ENCODE results near the gene SNX8.

Gene SNX8

DNA sequence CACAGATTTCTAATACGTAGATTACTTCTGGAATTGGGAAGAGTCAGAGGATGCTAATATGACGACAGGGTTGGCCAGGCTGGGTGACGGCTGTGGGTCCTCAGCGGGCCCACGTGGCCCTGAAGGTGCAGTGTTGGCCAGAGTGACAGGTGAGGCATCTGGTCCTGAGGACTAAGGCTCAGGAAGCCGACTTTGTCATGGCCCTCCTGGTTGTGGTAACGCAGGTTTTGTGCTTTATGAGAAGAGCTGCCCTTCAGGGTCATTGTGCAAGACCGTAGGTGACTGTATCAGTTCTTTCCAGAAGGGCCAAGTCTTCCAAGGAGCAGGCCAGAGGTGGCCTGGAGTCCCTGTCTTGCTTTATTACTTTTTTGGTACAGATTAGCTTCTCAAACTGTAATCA lies 42.9 kb upstream of the SNX8 start:
- no peak overlapping the region for H3K4me3 ChIP-seq (ENCODE audit: insufficient read length, low read depth)

DNA sequence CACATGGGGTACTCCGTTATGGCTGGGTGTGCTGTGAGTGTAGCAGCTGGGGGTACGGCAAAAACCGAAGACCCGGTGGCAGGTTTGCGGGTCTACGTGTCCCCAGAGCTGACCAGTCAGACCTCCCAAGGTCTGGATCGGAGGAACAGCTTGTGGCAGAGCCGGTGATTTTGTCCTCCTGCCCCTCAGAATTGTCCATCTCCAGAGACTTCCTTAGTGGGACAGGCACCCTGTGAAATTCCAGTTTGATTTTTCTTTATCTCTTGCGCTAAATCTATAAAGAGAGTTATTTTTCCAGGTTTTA lies 41.4 kb upstream of the SNX8 start:
- TF ChIP-seq YY1 (IDR thresholded peaks at IDR 0.05; ENCODE audit: insufficient read depth, insufficient read length) (no peak), ZNF274 (IDR thresholded peaks at IDR 0.05; ENCODE audit: low read depth, low read length) (no peak), SUZ12 (IDR thresholded peaks at IDR 0.05; ENCODE audit: extremely low read depth, insufficient read depth, insufficient read length) (no peak)
- no peak for DNase-seq (ENCODE audit: low read depth, low spot score)
- peaks cover 4% of the 10 kb centered on the region for H3K4me1 ChIP-seq (ENCODE audit: insufficient read depth, insufficient read length)
- H3K27me3 ChIP-seq (ENCODE audit: insufficient read depth, insufficient read length), result no peaks in the 10 kb centered on the region
- peak overlapping the region; percentile 97 for H3K9ac ChIP-seq (ENCODE audit: insufficient read length, low read depth)
- H3K9me3 ChIP-seq (ENCODE audit: insufficient read depth, low read length), result no peaks in the 10 kb centered on the region
- peaks cover 67% of the 10 kb centered on the region for H3K36me3 ChIP-seq (ENCODE audit: insufficient read depth, insufficient read length, low read length)
- H3K4me3 ChIP-seq (ENCODE audit: insufficient read length, low read depth), result peak overlapping the region; percentile 99

More for the DNA sequence above, 42.9 kb upstream of the SNX8 start:
- Histone ChIP-seq H3K4me1 (ENCODE audit: insufficient read depth, insufficient read length) (peaks cover 4% of the 10 kb centered on the region), H3K36me3 (ENCODE audit: insufficient read depth, insufficient read length, low read length) (peaks cover 67% of the 10 kb centered on the region), H3K27me3 (ENCODE audit: insufficient read depth, insufficient read length) (no peaks in the 10 kb centered on the region), H3K9me3 (ENCODE audit: insufficient read depth, low read length) (no peaks in the 10 kb centered on the region), H3K9ac (ENCODE audit: insufficient read length, low read depth) (no peak overlapping the region)
- no peak for TF ChIP-seq ZNF274 (IDR thresholded peaks at IDR 0.05; ENCODE audit: low read depth, low read length)
- no peak for TF ChIP-seq SUZ12 (IDR thresholded peaks at IDR 0.05; ENCODE audit: extremely low read depth, insufficient read depth, insufficient read length)
- no peak for TF ChIP-seq YY1 (IDR thresholded peaks at IDR 0.05; ENCODE audit: insufficient read depth, insufficient read length)
- DNase-seq (ENCODE audit: low read depth, low spot score), result no peak

DNA sequence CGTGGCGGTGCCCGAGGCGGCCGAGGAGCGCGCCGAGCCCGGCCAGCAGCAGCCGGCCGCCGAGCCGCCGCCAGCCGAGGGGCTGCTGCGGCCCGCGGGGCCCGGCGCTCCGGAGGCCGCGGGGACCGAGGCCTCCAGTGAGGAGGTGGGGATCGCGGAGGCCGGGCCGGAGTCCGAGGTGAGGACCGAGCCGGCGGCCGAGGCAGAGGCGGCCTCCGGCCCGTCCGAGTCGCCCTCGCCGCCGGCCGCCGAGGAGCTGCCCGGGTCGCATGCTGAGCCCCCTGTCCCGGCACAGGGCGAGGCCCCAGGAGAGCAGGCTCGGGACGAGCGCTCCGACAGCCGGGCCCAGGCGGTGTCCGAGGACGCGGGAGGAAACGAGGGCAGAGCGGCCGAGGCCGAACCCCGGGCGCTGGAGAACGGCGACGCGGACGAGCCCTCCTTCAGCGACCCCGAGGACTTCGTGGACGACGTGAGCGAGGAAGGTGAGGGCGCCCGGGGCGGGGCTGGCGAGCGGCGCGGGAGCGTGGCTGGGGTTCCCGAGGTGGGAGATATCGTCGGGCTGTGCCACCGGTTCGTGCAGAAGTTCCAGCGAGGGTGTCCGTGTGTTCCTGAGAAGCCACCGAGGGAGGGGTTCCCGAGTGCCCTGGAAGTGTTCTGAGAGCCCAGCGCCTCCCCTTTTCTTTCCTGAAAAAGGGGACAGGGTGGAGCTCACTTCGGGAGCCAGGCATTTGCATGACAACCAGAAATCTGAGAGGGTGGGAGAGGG lies 40.9 kb upstream of the SNX8 start:
- no peak for TF ChIP-seq YY1 (IDR thresholded peaks at IDR 0.05; ENCODE audit: insufficient read depth, insufficient read length)
- no peak for TF ChIP-seq SUZ12 (IDR thresholded peaks at IDR 0.05; ENCODE audit: extremely low read depth, insufficient read depth, insufficient read length)
- TF ChIP-seq ZNF274 (IDR thresholded peaks at IDR 0.05; ENCODE audit: low read depth, low read length), result no peak
- no peak for DNase-seq (ENCODE audit: low read depth, low spot score)
- Histone ChIP-seq H3K9me3 (ENCODE audit: insufficient read depth, low read length) (no peaks in the 10 kb centered on the region), H3K4me1 (ENCODE audit: insufficient read depth, insufficient read length) (peaks cover 4% of the 10 kb centered on the region), H3K9ac (ENCODE audit: insufficient read length, low read depth) (peak overlapping the region; percentile 97), H3K27me3 (ENCODE audit: insufficient read depth, insufficient read length) (no peaks in the 10 kb centered on the region), H3K4me3 (ENCODE audit: insufficient read length, low read depth) (peak overlapping the region; percentile 99), H3K36me3 (ENCODE audit: insufficient read depth, insufficient read length, low read length) (peaks cover 62% of the 10 kb centered on the region)

DNA sequence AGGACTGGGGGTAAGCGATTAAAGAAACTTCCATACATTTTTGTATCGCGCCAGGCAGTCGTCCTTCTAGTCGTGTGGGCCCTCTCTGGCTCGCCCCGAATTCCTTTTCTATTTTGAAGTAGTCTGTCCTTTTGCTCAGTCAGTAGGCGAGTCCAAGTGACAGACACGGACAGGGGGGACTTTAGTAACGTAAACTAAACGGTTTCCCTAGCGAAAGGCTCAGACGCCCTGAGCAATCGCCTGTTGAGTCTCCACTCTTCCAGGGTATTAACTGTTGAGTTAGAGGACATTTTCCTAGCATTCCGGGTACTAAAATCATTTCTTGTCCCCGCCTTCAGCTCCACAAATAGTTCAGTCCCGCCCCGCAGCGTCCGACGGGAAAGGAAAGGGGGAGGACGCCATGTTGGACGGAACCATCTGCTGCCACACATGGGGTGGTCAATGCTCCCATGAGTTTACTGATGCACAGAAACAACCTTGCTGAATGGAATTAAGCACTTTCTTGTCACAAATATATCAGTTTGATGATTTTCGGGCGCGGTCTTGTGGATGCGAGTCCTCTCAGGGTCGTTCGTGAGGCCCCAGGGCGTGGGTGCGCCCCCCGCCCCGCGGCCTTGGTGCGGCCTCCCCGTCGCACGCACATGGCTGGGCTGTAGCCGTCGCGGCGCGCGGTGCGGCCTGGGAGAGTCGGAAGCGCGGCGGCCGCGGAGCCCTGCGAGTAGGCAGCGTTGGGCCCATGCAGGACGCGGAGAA lies 40.1 kb upstream of the SNX8 start, which contains the start of gene EIF3B:
TSS of gene EIF3B (plus strand) at position 642 of the 753 bp plus-strand sequence. CDS start at position 737, 95 bp downstream.
- H3K36me3 ChIP-seq (ENCODE audit: insufficient read depth, insufficient read length, low read length), result peaks cover 62% of the 10 kb centered on the region
- no peaks in the 10 kb centered on the region for H3K9me3 ChIP-seq (ENCODE audit: insufficient read depth, low read length)
- no peaks in the 10 kb centered on the region for H3K27me3 ChIP-seq (ENCODE audit: insufficient read depth, insufficient read length)
- peak within 1 kb of the TSS; percentile 99 for H3K4me3 ChIP-seq (ENCODE audit: insufficient read length, low read depth)
- peak within 1 kb of the TSS; percentile 97 for H3K9ac ChIP-seq (ENCODE audit: insufficient read length, low read depth)
- peak; percentile 97 for DNase-seq (ENCODE audit: low read depth, low spot score)
- TF ChIP-seq YY1 (IDR thresholded peaks at IDR 0.05; ENCODE audit: insufficient read depth, insufficient read length) (peak; percentile 92), ZNF274 (IDR thresholded peaks at IDR 0.05; ENCODE audit: low read depth, low read length) (no peak), SUZ12 (IDR thresholded peaks at IDR 0.05; ENCODE audit: extremely low read depth, insufficient read depth, insufficient read length) (no peak)
- peaks cover 4% of the 10 kb centered on the region for H3K4me1 ChIP-seq (ENCODE audit: insufficient read depth, insufficient read length)

DNA sequence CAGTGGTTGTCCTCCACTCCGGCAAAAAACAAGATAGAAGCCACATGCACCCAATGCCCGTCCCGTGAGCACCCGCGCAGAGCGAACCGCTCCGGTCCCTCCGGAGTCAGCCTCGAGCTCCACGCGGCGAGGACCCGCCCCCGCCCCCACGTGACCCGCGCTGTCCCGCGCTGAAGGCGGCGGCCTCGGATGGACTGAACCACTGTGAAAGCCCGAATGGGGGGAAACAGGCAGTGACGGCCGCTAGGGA lies 39.6 kb upstream of the SNX8 start:
- Histone ChIP-seq H3K9ac (ENCODE audit: insufficient read length, low read depth) (peak overlapping the region; percentile 97), H3K9me3 (ENCODE audit: insufficient read depth, low read length) (no peaks in the 10 kb centered on the region), H3K36me3 (ENCODE audit: insufficient read depth, insufficient read length, low read length) (peaks cover 57% of the 10 kb centered on the region), H3K4me1 (ENCODE audit: insufficient read depth, insufficient read length) (peaks cover 4% of the 10 kb centered on the region), H3K4me3 (ENCODE audit: insufficient read length, low read depth) (peak overlapping the region; percentile 99), H3K27me3 (ENCODE audit: insufficient read depth, insufficient read length) (no peaks in the 10 kb centered on the region)
- TF ChIP-seq ZNF274 (IDR thresholded peaks at IDR 0.05; ENCODE audit: low read depth, low read length) (no peak), SUZ12 (IDR thresholded peaks at IDR 0.05; ENCODE audit: extremely low read depth, insufficient read depth, insufficient read length) (no peak), YY1 (IDR thresholded peaks at IDR 0.05; ENCODE audit: insufficient read depth, insufficient read length) (no peak)
- DNase-seq (ENCODE audit: low read depth, low spot score), result peak; percentile 86

DNA sequence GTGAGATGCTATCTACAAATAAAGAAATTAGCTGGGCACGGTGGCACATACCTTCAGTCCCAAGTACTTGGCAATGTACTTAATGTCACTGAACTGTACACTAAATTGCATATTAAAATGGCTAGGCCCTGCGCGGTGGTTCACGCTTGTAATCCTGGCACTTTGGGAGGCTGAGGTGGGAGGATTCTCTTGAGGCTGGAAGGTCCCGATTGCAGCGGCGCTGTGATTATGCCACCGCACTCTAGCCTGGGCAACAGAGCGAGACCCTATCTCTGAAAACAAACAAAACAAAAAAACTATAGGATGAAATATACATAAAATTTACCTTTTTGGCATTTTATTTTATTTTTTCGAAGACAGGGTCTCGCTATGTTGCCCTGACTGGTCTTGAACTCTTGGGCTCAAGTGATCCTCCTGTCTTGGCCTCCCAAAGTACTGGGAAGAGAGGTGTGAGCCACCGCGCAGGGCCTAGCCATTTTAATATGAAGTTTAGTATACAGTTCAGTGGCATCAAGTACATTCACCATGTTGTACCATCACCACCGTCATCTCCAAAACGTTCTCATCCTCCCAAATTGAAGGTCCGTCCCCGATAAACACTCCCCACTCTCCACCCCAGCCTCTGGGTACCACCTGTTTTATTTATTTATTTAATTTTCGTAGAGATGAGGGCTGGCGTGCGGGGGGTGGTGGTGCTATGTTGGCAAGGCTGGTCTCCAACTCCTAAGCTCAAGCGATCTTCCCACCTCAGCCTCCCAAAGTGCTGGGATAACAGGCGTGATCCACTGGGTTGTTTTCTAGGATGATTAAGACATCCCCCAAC lies 39.1 kb upstream of the SNX8 start:
- no peak for DNase-seq (ENCODE audit: low read depth, low spot score)
- Histone ChIP-seq H3K4me3 (ENCODE audit: insufficient read length, low read depth) (peak overlapping the region; percentile 99), H3K4me1 (ENCODE audit: insufficient read depth, insufficient read length) (peaks cover 4% of the 10 kb centered on the region), H3K27me3 (ENCODE audit: insufficient read depth, insufficient read length) (no peaks in the 10 kb centered on the region), H3K9ac (ENCODE audit: insufficient read length, low read depth) (peak overlapping the region; percentile 97), H3K9me3 (ENCODE audit: insufficient read depth, low read length) (no peaks in the 10 kb centered on the region), H3K36me3 (ENCODE audit: insufficient read depth, insufficient read length, low read length) (peaks cover 52% of the 10 kb centered on the region)
- no peak for TF ChIP-seq YY1 (IDR thresholded peaks at IDR 0.05; ENCODE audit: insufficient read depth, insufficient read length)
- TF ChIP-seq ZNF274 (IDR thresholded peaks at IDR 0.05; ENCODE audit: low read depth, low read length), result no peak
- no peak for TF ChIP-seq SUZ12 (IDR thresholded peaks at IDR 0.05; ENCODE audit: extremely low read depth, insufficient read depth, insufficient read length)

Measured in NT2/D1 (cell line).